Measurements from ENCODE around the gene CCT7. TPM values are rescaled to one million over a fixed set of nuclear protein-coding genes. Genes with fewer than 3 reads are reported as not detected.

The CCT7 gene
- total and polyA plus RNA-seq, 4 donors: 129 to 207 (median 178) TPM

GRCh38 chr2:73257425-73258125 lies 23.5 kb downstream of the CCT7 start:
- no peak for DNase-seq
- H3K36me3 ChIP-seq (ENCODE audit: control insufficient read depth in 4 of 4, insufficient read depth in 4 of 4, low read length in 4 of 4): peaks cover 8 to 20% (median 16%) of the 10 kb centered on the region in 4 donors
- H3K27ac ChIP-seq (ENCODE audit: low read depth in 1 of 2, low read length in 1 of 2): no peak overlapping the region
- H3K4me1 ChIP-seq (ENCODE audit: control insufficient read depth in 5 of 5, insufficient read depth in 5 of 5, low read length in 5 of 5): peaks cover 0 to 3% (median 0%) of the 10 kb centered on the region in 5 donors
- no peaks in the 10 kb centered on the region for H3K9me3 ChIP-seq (ENCODE audit: control insufficient read depth in 4 of 4, insufficient read depth in 3 of 4, low read length in 3 of 4)
- H3K4me3 ChIP-seq: no peak overlapping the region
- no peak for ATAC-seq (ENCODE audit: insufficient read depth, low FRiP score)
- 49 to 60% methylated on average over 10 of the region's 10 CpGs for WGBS, 2 donors
- no peaks in the 10 kb centered on the region for H3K27me3 ChIP-seq (ENCODE audit: control insufficient read depth in 3 of 3, insufficient read depth in 3 of 3, low read length in 2 of 3)
- H3K9ac ChIP-seq (ENCODE audit: insufficient read depth in 1 of 2, low read length in 2 of 2): no peak overlapping the region
- TF ChIP-seq, protein P1, sequence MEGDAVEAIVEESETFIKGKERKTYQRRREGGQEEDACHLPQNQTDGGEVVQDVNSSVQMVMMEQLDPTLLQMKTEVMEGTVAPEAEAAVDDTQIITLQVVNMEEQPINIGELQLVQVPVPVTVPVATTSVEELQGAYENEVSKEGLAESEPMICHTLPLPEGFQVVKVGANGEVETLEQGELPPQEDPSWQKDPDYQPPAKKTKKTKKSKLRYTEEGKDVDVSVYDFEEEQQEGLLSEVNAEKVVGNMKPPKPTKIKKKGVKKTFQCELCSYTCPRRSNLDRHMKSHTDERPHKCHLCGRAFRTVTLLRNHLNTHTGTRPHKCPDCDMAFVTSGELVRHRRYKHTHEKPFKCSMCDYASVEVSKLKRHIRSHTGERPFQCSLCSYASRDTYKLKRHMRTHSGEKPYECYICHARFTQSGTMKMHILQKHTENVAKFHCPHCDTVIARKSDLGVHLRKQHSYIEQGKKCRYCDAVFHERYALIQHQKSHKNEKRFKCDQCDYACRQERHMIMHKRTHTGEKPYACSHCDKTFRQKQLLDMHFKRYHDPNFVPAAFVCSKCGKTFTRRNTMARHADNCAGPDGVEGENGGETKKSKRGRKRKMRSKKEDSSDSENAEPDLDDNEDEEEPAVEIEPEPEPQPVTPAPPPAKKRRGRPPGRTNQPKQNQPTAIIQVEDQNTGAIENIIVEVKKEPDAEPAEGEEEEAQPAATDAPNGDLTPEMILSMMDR (IDR thresholded peaks at IDR 0.05; ENCODE audit: control extremely low read depth, extremely low read depth): no peak

DNA sequence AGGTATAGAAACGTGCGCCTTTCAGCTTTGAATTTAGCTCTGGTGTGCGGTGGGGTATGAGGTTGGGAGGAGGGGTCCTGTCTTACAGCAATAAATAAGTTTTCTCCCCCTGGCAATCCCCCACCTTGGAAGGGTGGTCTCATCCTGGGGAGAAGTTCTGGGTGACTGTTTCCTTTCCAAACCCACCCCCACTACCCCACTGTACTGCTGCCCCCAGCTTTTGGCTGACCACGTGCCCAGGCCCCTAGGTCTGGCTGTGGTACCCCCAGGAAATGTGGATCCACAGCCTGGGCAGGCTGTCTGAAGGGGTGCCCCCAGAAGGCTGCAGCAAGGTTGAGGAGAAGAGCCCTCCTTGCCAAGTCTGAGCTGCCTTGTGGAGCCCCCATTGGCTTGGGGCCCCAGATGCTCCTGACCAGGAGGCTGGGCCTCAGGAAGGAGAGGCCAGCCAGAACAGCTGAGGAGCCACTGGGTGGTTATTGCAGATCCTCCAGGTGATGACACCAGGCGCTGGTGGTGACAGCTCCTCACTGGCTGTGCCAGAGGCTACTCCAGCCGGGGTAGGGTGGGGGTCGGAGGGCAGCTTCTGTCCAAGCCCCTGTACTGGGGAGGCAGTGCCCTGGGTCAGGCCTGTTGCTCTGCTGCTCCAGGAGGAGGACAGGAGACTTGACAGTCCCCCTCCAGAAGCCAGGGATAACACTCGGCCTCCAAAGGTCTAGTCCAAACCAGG lies 24.2 kb downstream of the CCT7 start:
- TF ChIP-seq, protein P1 (IDR thresholded peaks at IDR 0.05; ENCODE audit: control extremely low read depth, extremely low read depth): no peak
- WGBS, 2 donors: 91 to 92% methylated on average over 8 of the region's 8 CpGs
- no peaks in the 10 kb centered on the region for H3K9me3 ChIP-seq (ENCODE audit: control insufficient read depth in 4 of 4, insufficient read depth in 3 of 4, low read length in 3 of 4)

GRCh38 chr2:73258913-73259215 lies 24.8 kb downstream of the CCT7 start:
- no peak for DNase-seq
- Histone ChIP-seq H3K4me1 (ENCODE audit: control insufficient read depth in 5 of 5, insufficient read depth in 5 of 5, low read length in 5 of 5) (peaks cover 0 to 3% (median 0%) of the 10 kb centered on the region in 5 donors), H3K27ac (ENCODE audit: low read depth in 1 of 2, low read length in 1 of 2) (no peak overlapping the region), H3K4me3 (no peak overlapping the region), H3K9me3 (ENCODE audit: control insufficient read depth in 4 of 4, insufficient read depth in 3 of 4, low read length in 3 of 4) (no peaks in the 10 kb centered on the region), H3K36me3 (ENCODE audit: control insufficient read depth in 4 of 4, insufficient read depth in 4 of 4, low read length in 4 of 4) (peaks cover 0 to 11% (median 7%) of the 10 kb centered on the region in 4 donors), H3K27me3 (ENCODE audit: control insufficient read depth in 3 of 3, insufficient read depth in 3 of 3, low read length in 2 of 3) (no peaks in the 10 kb centered on the region), H3K9ac (ENCODE audit: insufficient read depth in 1 of 2, low read length in 2 of 2) (no peak overlapping the region)
- ATAC-seq (ENCODE audit: insufficient read depth, low FRiP score): no peak
- 96 to 97% methylated on average over 9 of the region's 9 CpGs for WGBS, 2 donors
- TF ChIP-seq, protein P1 (IDR thresholded peaks at IDR 0.05; ENCODE audit: control extremely low read depth, extremely low read depth): no peak

More for the DNA sequence above, 24.2 kb downstream of the CCT7 start:
- H3K27me3 ChIP-seq (ENCODE audit: control insufficient read depth in 3 of 3, insufficient read depth in 3 of 3, low read length in 2 of 3): no peaks in the 10 kb centered on the region
- peaks cover 3 to 12% (median 11%) of the 10 kb centered on the region in 4 donors for H3K36me3 ChIP-seq (ENCODE audit: control insufficient read depth in 4 of 4, insufficient read depth in 4 of 4, low read length in 4 of 4)
- H3K9ac ChIP-seq (ENCODE audit: insufficient read depth in 1 of 2, low read length in 2 of 2): no peak overlapping the region
- DNase-seq: no peak
- no peak for ATAC-seq (ENCODE audit: insufficient read depth, low FRiP score)
- H3K4me3 ChIP-seq: no peak overlapping the region
- H3K4me1 ChIP-seq (ENCODE audit: control insufficient read depth in 5 of 5, insufficient read depth in 5 of 5, low read length in 5 of 5): peaks cover 0 to 3% (median 0%) of the 10 kb centered on the region in 5 donors
- no peak overlapping the region for H3K27ac ChIP-seq (ENCODE audit: low read depth in 1 of 2, low read length in 1 of 2)
